ENCODE results near the gene AHCYL1.

DNA sequence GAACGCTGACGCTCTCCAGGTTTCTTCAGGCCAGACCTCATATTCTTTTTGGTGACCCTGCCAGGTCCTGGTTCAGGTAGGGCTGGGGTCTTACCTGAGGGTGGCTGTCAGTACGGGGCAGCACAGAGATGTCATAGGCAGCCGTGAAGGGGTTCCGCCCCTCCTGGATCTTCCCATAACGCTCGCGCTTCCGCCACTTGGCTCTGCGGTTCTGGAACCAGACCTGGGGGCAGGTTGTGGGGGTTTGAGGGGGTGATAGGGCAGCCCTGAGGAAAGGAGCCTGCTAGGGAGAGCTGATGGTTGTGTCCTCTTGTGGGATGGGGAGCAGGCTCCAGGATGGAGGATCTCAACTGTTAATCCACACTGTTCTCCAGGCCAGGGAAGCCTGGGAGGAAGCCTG, 76.8 kb downstream of the AHCYL1 start:
- TF ChIP-seq, protein P1, sequence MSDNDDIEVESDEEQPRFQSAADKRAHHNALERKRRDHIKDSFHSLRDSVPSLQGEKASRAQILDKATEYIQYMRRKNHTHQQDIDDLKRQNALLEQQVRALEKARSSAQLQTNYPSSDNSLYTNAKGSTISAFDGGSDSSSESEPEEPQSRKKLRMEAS (IDR thresholded peaks at IDR 0.05) = no peak
- TF ChIP-seq, protein P2, sequence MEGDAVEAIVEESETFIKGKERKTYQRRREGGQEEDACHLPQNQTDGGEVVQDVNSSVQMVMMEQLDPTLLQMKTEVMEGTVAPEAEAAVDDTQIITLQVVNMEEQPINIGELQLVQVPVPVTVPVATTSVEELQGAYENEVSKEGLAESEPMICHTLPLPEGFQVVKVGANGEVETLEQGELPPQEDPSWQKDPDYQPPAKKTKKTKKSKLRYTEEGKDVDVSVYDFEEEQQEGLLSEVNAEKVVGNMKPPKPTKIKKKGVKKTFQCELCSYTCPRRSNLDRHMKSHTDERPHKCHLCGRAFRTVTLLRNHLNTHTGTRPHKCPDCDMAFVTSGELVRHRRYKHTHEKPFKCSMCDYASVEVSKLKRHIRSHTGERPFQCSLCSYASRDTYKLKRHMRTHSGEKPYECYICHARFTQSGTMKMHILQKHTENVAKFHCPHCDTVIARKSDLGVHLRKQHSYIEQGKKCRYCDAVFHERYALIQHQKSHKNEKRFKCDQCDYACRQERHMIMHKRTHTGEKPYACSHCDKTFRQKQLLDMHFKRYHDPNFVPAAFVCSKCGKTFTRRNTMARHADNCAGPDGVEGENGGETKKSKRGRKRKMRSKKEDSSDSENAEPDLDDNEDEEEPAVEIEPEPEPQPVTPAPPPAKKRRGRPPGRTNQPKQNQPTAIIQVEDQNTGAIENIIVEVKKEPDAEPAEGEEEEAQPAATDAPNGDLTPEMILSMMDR (IDR thresholded peaks at IDR 0.05) = no peak
- TF ChIP-seq JUNB (IDR thresholded peaks at IDR 0.05) = no peak
- TF ChIP-seq, protein P3, sequence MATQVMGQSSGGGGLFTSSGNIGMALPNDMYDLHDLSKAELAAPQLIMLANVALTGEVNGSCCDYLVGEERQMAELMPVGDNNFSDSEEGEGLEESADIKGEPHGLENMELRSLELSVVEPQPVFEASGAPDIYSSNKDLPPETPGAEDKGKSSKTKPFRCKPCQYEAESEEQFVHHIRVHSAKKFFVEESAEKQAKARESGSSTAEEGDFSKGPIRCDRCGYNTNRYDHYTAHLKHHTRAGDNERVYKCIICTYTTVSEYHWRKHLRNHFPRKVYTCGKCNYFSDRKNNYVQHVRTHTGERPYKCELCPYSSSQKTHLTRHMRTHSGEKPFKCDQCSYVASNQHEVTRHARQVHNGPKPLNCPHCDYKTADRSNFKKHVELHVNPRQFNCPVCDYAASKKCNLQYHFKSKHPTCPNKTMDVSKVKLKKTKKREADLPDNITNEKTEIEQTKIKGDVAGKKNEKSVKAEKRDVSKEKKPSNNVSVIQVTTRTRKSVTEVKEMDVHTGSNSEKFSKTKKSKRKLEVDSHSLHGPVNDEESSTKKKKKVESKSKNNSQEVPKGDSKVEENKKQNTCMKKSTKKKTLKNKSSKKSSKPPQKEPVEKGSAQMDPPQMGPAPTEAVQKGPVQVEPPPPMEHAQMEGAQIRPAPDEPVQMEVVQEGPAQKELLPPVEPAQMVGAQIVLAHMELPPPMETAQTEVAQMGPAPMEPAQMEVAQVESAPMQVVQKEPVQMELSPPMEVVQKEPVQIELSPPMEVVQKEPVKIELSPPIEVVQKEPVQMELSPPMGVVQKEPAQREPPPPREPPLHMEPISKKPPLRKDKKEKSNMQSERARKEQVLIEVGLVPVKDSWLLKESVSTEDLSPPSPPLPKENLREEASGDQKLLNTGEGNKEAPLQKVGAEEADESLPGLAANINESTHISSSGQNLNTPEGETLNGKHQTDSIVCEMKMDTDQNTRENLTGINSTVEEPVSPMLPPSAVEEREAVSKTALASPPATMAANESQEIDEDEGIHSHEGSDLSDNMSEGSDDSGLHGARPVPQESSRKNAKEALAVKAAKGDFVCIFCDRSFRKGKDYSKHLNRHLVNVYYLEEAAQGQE (IDR thresholded peaks at IDR 0.05) = no peak
- TF ChIP-seq KDM1A (IDR thresholded peaks at IDR 0.05; ENCODE audit: low read depth) = no peak
- no peak for TF ChIP-seq EP300 (IDR thresholded peaks at IDR 0.05)
- TF ChIP-seq RCOR1 (IDR thresholded peaks at IDR 0.05; ENCODE audit: low read depth, low read length) = no peak
